Nephron progenitor cell (in vitro differentiated cells): ENCODE data around the gene HSD11B2.

Experiments used
- DNase-seq: peaks from one replicate; pipeline ENCODE4 v3.0.0; 2021
- H3K27ac Mint-ChIP-seq: 2 replicates; pipeline ENCODE4 v1.8.0; 2021; ENCODE audit warnings: mild to moderate bottlenecking, moderate library complexity, mixed read lengths
- H3K27me3 Mint-ChIP-seq: 2 replicates; pipeline ENCODE4 v1.8.0; 2021; ENCODE audit warnings: mild to moderate bottlenecking, low read depth, mixed read lengths; ENCODE audit not compliant: poor library complexity
- H3K36me3 Mint-ChIP-seq: 2 replicates; pipeline ENCODE4 v1.8.0; 2021; ENCODE audit warnings: low read depth, mixed read lengths
- H3K4me1 Mint-ChIP-seq: 2 replicates; pipeline ENCODE4 v1.8.0; 2021; ENCODE audit warnings: mixed read lengths
- H3K4me3 Mint-ChIP-seq: 2 replicates; pipeline ENCODE4 v1.8.0; 2021; ENCODE audit warnings: mild to moderate bottlenecking, moderate library complexity, mixed read lengths
- H3K9me3 Mint-ChIP-seq: 2 replicates; pipeline ENCODE4 v1.8.0; 2021; ENCODE audit warnings: mild to moderate bottlenecking, moderate library complexity, mixed read lengths
- TF ChIP-seq, protein P1 (sequence below): fragments of 200-600 bp; sonication (generic); IDR thresholded peaks from 2 replicates; pipeline ENCODE4 v1.5.0; 2021; ENCODE audit warnings: antibody characterized with exemption

Gene HSD11B2

GRCh38 chr16:67444259-67445125 lies 13.6 kb downstream of the HSD11B2 start:
- H3K9me3 Mint-ChIP-seq: no peaks in the 10 kb centered on the region
- H3K27ac Mint-ChIP-seq: peak overlapping the region; percentile 76
- H3K4me1 Mint-ChIP-seq: peaks cover 56% of the 10 kb centered on the region
- H3K36me3 Mint-ChIP-seq: peaks cover 11% of the 10 kb centered on the region
- H3K4me3 Mint-ChIP-seq: no peak overlapping the region
- DNase-seq: no peak
- TF ChIP-seq, protein P1, sequence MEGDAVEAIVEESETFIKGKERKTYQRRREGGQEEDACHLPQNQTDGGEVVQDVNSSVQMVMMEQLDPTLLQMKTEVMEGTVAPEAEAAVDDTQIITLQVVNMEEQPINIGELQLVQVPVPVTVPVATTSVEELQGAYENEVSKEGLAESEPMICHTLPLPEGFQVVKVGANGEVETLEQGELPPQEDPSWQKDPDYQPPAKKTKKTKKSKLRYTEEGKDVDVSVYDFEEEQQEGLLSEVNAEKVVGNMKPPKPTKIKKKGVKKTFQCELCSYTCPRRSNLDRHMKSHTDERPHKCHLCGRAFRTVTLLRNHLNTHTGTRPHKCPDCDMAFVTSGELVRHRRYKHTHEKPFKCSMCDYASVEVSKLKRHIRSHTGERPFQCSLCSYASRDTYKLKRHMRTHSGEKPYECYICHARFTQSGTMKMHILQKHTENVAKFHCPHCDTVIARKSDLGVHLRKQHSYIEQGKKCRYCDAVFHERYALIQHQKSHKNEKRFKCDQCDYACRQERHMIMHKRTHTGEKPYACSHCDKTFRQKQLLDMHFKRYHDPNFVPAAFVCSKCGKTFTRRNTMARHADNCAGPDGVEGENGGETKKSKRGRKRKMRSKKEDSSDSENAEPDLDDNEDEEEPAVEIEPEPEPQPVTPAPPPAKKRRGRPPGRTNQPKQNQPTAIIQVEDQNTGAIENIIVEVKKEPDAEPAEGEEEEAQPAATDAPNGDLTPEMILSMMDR: no peak
- H3K27me3 Mint-ChIP-seq: peaks cover 2% of the 10 kb centered on the region

- Mint-ChIP-seq H3K9me3 (no peaks in the 10 kb centered on the region), H3K4me1 (peaks cover 62% of the 10 kb centered on the region), H3K4me3 (no peak overlapping the region), H3K36me3 (peaks cover 14% of the 10 kb centered on the region), H3K27me3 (peaks cover 5% of the 10 kb centered on the region), H3K27ac (peak overlapping the region; percentile 76)
- TF ChIP-seq, protein P1: no peak
- DNase-seq: no peak
These were observed 14.2 kb downstream of the HSD11B2 start for GRCh38 chr16:67445126-67445426.

DNA sequence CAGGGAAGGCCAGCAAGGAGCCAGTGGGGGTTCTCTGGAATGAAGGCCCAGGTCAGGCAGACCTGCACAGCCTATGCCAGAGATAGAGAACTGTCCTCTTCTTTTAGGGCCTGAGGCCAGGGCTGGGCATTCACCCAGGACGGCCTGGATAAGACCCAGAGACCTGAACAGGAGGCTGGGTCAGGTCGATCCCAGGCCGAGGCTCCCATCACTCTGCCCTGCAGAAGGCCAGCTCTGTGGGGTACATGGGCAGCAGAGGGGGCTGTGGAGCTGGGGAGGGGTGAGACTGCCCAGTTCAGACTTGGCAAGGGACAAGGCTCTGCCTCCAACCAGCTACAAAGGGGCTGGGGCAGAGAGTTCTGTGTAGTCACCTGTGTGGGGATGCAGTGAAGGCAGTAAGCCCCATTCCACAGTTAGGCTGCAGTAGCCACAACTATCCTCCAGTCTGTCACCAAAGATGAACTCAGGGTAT lies 14.6 kb downstream of the HSD11B2 start:
- H3K36me3 Mint-ChIP-seq: peaks cover 18% of the 10 kb centered on the region
- peak overlapping the region; percentile 76 for H3K27ac Mint-ChIP-seq
- H3K9me3 Mint-ChIP-seq: no peaks in the 10 kb centered on the region
- peaks cover 66% of the 10 kb centered on the region for H3K4me1 Mint-ChIP-seq
- no peak overlapping the region for H3K4me3 Mint-ChIP-seq
- peaks cover 5% of the 10 kb centered on the region for H3K27me3 Mint-ChIP-seq
- no peak for DNase-seq
- TF ChIP-seq, protein P1: no peak

DNA sequence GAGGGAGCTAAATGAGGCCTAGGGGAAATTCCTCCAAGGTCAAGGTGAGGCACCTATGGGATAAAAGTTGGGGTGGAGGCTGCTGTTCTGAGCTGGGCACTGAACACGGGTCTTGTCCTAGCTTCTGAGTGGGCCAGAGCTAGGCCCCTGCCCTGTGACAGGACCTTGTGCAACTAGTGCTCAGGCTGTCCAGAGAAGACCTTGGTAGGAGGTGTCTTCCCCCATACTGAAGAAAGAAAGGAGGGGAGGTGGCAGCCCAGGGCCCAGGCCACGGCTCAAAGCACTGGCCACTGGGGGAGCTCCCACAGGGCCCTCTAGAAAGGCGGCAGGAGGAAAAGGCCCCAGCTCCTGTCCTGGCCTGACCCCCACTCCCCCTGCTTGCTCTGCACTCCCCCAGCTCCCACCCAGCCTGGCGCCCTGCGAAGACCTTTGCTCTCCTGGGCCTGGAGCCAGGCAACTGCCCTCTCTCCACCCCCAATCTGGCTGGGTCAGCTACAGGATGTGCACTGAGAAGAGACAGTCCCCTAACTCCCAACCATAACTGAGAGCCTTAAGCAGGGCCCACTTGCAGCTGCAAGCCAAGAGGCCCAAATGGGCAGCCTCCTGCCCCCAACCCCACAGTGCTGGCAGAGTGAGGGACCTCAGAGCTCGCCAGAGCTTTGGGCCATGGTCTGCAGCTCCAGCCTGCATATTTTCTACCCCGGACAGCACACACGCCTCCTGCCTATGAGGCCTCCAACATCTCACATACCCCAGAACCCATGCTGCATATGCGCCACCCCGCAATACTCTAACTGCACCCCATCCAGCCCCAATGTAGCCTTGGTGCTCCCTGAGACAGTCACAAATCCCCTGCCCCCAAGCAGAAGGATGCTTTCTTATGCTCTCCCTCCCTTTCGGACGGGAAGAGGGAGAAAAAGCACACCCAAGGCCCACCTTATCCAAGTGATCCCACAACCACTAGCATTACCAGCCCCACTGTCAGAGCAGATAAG lies 15.3 kb downstream of the HSD11B2 start:
- DNase-seq: no peak
- TF ChIP-seq, protein P1: no peak
- Mint-ChIP-seq H3K4me3 (peak overlapping the region; percentile 33), H3K36me3 (peaks cover 21% of the 10 kb centered on the region), H3K4me1 (peaks cover 73% of the 10 kb centered on the region), H3K27ac (peak overlapping the region; percentile 95), H3K9me3 (no peaks in the 10 kb centered on the region), H3K27me3 (peaks cover 5% of the 10 kb centered on the region)

DNA sequence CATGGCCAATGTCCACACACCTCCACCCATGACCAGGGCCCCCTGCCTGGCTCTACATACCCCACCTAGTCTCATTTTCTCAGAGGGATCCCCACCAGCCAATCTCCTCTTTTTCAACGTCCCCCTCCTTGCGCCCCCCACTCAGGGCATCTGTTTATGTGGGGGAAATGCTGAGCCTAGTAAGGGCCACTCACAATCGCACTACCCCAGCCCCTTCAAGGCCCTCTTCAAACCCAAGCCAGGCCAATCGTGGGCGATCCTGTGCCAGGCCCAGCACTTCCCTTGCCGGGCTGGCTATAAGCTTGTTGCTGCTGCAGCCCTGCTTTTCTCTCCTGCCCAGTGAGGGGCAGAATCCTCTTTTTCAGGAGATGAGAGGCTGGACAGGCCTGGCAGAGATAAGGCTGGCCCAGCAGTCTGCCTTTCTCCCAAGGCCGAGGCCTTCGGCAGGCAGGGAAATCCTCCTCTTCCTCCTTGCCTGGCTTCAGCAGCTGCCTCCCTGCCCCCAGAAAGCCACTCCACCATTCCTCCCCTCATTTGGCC lies 16.1 kb downstream of the HSD11B2 start:
- peaks cover 70% of the 10 kb centered on the region for H3K4me1 Mint-ChIP-seq
- no peak for DNase-seq
- peaks cover 21% of the 10 kb centered on the region for H3K36me3 Mint-ChIP-seq
- peak overlapping the region; percentile 95 for H3K27ac Mint-ChIP-seq
- H3K4me3 Mint-ChIP-seq: no peak overlapping the region
- H3K27me3 Mint-ChIP-seq: peaks cover 5% of the 10 kb centered on the region
- TF ChIP-seq, protein P1: no peak
- no peaks in the 10 kb centered on the region for H3K9me3 Mint-ChIP-seq
